ENCODE results near the gene SETD5.

Gene SETD5

GRCh38 chr3:9525078-9525477, 127.7 kb downstream of the SETD5 start:
- DNase-seq (ENCODE audit: low spot score): no peak
- in situ Hi-C loops (cut with MboI; ENCODE audit: low sequenced_read_pairs, unreplicated experiment): no loop called here
- no peak for TF ChIP-seq CTCF (IDR thresholded peaks at IDR 0.05; ENCODE audit: borderline replicate concordance, control extremely low read depth, extremely low read depth, insufficient read depth, missing control alignments)

Data from GM13976 (cell line).